DMS 273 (cell line): ENCODE results near the gene ZNF474.
"Not testable (repeated sequence)": the region's sequence is repeated elsewhere in the genome, so short reads cannot be mapped to it uniquely, and the experiment has no call there.

Experiments used
- DNase-seq: peaks from one replicate; lab custom pipeline; 2025; ENCODE audit not compliant: unreplicated experiment; lab: John Stamatoyannopoulos, UW

The ZNF474 gene

DNA sequence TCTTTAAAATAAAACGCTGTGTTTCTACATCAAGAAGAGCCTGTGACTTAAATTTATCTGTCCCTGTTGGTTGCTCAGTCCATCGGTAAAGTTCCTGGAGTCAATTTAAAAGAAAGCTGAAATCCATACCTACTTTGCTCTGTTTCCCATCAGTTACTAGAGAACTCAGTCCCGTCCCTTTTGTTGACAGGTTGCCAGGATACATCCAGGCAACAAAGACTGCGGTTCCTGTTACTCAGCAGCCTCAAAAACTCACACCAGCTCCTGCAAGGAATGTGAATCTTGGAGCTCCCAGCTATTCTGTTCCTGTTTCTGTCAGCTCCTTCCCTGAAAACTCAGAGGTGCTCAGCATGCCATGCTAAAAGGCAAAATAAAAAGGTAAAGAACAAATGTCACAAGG, at the start of gene ZNF474:
ZNF474 (plus strand) TSS at position 241 of the 400 bp plus-strand sequence. CDS start 22,445 bp downstream, outside the sequence.
- peak; percentile 41 for DNase-seq

DNA sequence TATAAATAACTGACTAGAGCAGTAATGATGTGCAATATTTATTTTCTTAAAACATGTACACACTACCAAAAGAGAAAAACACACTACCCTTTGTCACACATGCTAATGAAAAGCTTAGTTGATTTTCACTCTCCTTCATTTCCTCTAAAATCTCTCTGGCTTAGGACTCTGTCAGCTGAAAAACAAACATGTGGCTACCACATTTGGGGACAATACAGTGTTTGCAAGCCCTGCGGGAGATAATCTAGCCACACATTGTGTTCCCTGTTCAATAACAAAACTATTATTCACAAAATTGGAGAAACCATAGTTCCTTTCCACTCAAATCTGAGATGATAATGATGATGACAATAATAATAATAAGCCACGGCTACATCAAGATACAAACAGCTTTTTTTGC, 47.8 kb upstream of the ZNF474 start:
- no peak for DNase-seq

DNA sequence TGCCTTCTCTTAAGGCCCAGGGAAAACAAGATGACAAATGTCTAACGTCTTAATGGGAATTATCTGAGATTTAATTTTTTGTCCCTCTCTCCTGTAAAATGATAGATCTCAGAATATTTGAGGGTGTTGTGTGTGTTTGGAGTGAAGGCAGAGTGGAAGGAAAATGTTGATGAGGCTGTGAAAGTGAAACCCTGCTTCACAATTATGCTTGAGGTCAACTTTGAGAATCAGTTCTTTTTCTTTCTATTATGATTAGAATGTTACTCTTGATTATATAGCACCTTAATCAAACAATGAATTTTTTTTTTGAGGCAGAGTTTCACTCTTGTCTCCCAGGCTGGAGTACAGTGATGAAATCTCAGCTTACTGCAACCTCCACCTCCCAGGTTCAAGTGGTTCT, 45.8 kb upstream of the ZNF474 start:
- no peak for DNase-seq

DNA sequence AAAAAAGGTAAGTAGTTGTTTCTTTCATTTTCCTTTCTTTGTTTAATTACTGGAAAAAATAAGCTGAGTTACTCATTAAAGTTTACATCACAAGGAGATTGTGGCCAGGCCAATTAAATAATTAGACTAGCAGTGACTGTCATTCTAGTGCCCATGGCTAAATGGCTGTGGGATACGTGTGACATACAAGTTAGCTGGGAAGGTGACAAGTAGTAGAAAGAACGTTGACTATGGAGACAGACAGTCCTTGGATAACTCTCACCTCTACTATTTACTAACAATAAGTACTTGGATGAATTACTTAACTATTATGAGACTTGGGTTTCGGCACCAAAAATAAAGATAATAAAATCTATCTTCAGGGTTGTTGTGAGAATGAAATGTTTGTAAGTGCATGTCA, 44.3 kb upstream of the ZNF474 start:
- no peak for DNase-seq

DNA sequence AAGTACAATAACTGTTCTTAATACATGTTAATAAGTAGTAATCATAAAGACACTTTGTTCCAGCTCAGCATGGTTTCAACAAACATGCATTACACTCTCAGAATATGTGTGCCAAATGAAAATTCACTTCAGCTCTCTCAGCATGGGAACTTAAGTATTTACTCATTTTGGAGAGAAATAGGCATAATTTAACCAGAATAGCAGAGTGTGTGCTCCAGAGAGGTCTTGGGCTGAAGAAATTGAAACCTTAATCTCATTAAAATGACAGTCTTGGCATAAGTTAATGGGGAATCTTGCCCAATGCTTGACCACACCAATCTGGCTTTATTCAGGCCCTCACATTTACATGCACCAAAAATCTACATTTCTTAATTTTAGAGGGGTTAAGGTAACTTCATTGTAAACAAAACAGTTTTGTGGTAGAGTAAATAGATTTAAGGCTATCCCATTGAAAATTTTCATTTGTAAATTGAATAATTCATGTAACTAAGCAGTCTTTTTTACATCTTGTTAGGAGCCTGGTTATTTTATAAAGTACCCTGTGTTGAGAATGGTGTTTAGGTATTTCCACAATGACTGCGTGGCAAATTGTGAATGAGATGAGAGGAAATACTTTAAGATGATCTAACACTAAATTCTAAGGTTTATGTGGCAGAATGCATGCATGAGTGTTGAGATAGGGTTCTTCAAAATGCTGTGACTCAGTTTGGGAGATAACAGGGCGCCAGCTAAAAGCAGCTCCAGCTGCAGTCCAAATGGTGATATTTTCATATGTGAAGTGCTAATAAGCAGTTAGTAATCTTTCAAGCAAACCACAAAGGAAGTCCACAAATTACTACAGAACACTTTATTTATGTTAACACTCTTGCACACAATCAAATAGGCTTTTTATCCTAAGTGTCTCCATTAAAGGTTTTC, 40.0 kb upstream of the ZNF474 start:
- no peak for DNase-seq

DNA sequence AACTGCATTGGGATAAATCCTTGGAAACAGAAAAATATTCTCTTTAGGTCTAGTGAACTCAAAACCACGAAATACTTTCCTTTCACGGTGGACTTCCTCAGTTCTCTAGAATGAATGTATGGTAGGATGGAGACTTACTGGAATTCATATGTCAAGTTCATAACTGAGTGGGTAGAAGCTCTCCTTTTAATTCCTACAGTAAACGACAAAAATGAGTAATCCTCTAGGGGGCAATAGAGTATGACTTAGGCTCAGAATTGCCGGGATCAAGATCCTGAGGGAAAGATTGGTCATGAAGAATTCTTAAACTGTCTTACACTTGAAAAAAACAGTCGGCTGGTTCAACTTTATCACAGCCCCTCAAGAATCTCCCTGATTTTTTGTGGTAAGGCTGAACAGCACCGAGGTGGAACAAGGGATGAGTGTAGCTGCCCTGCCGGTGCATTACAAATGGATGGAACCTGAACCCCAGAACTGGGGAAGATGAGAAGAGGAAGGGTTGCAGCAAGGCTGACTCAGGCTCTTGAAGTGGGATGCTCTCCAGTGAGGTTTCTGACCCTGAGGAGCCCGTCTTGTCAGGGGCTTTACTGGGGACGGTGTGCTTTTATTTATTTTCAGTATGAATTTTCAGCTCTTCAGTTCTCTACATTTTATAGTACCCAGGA, 37.3 kb upstream of the ZNF474 start:
- DNase-seq = peak; percentile 68

DNA sequence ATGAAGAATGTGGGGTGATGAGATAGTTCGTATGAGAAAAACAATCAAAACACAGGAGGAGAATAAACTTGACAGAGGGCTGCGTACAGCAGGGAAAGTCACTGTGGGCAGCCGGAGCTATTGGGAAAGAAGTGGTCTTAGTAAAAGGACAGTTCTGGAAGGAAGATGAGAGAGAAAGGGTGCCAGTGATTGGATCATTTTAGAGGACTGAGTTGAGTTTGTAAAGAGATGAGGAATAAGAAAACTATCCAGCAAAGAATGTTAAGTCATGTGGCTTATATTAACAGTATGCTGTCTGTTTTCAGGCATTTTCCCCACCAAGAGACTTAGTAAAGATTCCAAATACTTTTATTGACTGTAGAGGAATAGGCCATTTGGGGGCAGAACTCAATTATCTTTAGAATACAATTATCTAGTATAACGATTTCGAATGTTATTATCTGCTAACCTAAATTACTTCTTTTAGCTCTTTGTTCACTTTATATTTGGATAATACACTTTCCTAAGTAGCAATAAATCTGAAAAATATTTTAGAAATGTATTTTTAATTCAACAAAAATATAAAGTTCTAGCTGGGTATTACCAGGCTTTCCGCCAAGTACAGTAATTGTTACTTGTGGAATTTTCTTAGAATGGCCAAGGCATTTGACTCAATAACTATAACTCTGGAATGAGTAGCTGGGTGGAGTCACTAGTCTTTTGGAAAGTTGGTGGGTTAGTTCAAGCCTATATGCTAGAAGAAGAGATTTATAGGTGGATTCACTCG, 35.7 kb upstream of the ZNF474 start:
- DNase-seq = no peak

DNA sequence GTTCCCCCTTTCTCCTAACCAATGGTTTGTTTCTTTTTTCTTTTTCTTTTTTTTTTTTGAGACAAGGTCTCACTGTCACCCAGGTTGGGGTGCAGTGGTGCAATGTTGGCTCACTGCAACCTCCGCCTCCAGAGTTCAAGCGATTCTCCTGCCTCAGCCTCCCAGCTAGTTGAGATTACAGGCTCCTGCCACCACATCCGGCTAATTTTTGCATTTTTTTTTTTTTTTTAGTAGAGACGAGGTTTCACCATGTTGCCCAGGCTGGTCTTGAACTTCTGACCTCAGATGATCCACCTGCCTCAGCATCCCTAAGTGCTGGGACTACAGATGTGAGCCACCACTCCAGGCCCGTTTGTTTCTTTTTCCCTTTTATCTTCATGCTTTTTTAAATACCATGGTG, 35.1 kb upstream of the ZNF474 start:
- not testable (repeated sequence) for DNase-seq

DNA sequence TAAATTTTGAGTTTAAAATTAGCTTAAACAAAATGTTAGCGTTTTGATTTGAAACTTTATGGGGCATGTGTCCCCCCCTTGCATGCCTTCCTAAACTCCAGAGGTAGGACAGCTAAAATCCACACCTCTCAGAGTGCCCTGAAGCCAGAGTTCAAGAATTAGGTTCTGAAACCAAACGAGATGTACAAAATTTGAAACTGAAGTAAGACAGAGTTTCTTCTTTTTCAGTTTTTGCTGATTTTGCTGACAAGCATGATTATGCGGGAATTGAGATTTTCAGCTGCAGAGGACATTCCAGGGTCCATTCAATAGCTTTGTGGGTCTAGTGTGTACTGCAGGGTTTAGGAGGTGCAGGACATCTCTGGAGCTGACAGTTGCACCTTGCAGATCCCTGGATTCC, 34.2 kb upstream of the ZNF474 start:
- DNase-seq = no peak

DNA sequence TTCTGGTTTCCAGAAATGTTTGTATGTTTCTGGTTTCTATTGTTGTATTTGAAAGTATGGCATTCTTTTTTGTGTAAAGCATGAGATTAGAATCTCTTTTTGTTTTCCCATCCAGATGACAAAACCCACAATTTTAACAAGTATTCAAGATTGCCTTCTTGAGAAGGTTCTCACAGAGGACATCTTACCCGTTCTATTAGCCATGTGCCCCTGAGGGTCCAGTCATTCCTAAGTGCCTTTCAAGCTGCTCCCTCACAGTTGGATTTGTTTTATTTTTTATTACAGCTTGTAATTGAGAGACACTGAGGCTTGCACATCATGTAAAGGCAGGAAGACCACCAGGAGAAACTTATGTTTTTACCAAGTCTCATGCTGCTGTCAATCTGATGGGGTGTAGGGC, 32.0 kb upstream of the ZNF474 start:
- DNase-seq = no peak

DNA sequence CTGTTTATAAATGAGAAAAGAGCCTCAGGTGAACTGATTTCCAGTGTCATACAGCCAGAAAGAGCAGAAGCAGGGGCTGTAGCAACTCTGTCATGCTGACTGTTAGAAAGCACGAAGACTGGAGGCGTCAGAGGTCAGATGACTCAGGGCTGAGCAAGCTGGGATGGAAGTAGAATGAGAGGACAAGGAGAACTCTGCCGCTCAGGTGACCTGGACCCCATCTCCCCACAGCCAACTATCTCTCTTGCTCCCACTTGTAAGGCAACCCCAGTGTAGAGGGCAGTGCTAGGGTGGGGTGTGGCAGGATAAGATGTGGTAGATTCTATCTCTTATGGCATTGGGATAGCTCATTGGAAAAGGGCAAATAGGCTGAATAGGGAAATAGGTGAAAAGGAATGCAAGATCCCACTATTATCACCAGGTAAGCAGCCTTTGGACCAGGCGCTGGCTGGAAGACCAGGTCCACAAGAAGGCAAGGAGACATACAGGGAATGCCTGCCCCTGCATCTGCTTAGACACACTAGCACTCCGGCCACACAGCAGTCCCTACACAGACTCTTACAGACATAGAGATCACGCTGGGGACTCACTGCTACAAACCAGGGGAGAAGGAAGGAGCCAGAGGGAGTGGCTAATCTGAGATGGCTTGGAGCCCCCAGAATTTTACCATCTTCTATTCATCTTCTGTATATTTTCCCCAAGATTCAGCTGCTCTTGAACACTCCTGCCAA, 30.1 kb upstream of the ZNF474 start:
- no peak for DNase-seq

DNA sequence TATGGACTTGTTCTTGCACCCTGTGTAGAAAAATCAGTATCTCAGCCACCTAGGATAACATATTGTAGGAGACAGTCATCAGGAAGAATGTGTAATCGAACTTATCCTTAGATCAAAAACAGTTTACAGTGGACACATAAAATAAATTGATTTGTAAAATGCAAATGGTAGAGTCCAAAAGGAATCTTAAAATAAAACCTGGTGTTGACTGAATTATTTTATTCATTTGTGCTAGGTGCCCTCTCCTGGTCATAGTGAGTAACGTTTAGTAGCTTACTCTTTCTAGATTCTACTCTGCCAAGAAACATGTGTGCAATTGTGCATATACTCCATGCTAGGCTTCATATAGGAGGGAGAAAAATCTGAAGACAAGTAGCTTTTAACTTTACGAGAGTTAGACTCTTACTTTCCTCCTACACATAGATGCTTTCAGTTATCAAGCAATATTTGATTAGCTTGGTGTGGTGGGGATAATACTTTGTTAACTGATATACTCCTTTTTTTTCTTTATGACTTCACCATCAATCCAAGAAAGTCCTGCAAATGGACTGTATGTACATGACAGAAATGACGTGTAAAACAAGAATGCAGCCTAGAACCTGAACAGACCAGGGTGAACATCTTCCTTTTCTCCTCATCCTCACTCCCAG, 27.6 kb upstream of the ZNF474 start:
- DNase-seq = peak; percentile 70

DNA sequence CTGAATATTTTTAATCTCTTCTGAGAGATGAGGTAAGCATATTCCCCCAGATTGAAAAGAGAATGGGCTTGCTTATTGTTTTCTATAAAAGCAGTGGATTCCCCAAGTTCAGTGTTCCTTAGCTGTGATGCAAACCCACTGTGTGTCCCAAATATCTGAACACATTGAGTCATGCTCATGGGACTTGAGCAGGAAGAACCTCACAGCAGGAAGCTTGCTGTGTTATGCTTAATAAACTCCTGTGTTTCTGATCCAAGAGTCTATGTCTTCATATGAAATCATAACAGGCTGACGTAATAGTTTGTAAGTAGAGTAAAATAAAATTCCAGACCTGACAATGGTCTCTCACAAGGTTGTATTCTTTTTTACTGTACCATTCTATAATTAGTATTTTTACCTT, 26.5 kb upstream of the ZNF474 start:
- no peak for DNase-seq

DNA sequence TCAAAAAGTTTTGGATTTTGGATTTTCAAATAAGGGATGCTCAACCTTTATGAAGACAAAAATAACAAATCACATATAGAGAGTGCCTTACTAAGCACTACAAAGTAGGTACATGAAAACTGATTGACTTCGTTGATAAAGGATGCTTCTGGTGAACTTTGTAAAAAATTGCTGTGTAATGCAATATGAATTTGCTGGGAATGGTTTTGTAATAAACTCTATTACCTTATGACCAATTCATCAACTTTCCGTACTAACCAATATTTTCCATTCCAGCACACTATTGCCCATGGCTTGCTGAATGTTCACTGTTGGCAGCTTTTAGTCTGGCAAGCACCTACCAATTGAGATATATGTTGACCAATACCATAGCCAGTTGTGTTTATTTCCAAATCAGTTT, 23.4 kb upstream of the ZNF474 start:
- DNase-seq = no peak

DNA sequence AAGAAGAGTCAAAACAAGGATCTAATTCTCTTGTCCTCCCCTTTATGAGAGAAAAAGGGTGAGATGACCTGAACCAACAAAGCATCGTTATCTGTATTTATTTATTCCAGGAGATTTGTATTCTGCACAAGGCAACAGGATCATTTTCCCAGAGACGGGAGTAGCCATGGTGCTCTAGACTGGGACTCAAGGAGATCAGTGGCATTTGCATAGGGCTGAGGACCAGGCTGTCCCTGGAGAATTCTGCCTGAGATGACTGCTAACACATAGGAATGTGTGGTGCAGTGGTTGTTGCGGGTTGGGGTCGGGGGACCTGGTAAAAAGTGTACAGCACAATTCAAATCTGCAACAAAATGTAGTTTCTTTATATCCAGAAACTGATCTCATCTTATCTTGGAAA, 22.3 kb upstream of the ZNF474 start:
- no peak for DNase-seq

DNA sequence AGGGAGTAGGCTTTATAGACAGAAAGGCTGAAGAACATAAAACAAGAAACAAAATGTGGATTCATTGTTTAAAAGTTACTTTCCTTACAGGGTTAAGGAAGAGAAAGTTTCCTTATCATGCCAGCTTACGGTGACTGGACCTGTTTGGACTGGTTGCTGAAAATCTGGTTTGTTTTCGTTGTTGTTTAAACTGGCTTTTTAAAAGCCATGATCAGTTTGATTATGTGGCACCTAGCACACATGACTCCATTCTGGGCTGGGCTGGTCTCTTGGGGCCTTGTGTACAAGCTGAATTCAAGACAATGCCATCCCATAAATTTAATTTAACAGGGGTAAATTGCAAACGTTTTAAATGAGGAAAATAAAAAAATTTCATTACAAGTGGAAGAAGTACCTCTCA, 18.4 kb upstream of the ZNF474 start:
- no peak for DNase-seq

DNA sequence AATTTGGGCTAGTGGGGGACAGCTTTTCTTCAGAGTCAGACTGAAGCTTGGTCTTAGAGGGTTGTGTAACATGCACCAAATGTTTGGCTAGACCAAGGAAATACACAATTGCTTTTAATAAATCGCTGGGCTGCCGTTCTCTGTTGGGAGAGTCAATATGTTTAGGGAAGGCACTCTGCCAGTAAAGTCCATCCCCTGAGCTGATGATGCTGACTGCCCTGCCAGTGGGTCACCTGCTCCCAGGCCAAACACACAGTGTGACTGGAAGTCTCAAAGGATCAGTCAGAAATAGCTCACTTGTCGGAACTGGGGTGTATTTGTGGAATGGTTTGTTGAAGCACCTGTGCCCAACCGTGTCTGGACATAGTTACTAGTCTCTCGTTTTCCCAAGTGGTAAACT, 17.9 kb upstream of the ZNF474 start:
- DNase-seq = no peak

DNA sequence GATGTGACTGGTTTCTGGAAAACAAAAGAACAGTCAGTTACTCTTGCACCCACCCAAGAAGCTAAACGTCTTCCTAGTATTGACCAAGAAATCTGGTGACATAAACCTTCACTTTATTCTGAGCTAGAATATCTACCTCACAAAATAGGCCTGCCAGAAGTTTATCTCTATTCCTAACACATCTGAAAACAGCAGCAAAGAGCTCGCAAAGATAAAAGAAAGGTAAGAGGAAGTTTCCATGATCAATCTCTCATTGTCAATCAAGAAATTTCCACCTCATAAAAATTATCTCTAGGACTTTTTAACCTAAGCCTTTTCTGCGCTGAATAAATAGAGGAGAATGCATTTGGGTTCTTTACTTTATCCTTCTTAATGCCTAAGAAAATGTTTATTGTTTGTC, 17.3 kb upstream of the ZNF474 start:
- no peak for DNase-seq

DNA sequence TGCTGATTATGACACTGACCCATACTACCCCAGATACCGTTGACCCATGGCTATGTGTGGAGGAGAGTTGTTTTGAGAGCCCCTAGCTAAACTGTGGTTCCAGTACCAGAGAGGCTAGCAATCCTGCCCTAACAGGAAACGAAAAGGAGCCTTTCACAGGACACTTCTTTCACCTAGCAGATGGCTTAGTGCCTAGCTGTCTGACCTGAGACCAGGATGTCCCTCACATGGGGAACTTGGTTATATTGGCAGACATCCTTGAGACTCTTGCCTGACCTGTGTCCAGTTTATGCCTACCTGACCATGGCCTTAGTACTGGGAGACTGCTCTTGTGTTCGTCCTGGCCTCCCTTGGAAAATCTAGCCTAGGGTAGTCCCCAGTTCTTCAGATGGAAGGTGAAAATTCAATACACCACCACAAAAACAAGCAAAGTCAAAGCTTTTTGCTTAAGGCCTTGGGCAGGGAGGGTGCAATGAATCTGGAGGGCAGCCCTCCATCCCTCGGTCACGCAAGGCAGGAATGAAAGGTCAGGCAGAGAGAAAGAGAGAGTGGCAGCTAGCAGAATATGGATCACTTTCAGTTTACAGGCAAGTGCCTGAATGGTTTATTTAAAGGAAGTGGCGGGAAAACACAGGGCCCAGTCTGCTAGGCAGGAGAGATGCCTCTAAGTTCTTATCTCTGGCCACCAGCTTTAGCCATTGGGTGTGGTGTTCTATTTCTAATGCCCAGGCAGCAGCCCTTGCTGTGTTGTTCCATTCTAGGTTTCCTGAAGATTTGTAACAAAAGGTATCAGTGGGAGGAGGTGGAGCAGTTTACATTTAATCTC, 16.4 kb upstream of the ZNF474 start:
- no peak for DNase-seq

DNA sequence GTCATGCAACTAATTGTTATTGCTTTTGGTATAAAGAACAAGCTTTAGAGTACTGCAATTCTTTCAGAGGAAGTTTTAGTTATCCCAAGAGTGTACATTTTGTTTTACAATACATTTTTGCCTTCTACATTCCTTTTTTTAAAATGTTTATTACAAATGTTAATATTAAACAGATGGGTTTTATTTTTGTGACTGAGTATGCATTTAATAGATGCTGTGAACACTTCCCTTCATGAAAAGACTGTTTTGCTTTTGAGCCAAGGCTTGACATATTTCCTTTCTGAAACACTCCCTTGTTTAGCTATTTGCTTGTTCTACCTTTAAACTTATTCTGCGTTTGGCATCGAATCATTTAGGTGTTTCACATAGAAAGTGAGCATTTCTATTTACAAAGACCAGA, 14.8 kb upstream of the ZNF474 start:
- DNase-seq = no peak
